Activated CD4-positive, alpha-beta T cell treated with anti-CD3 and anti-CD28 coated beads, Interleukin-2, amount 50 U/mL, for 48 hours (primary cell): ENCODE data around the gene MTHFD1L.
A peak's percentile ranks its signal among the peaks of the same experiment; 100 is the strongest.
"Not testable (repeated sequence)": the region's sequence is repeated elsewhere in the genome, so short reads cannot be mapped to it uniquely, and the experiment has no call there.

Experiments
- DNase-seq, 2 experiments: peaks; one replicate each; pipeline ENCODE4 v3.0.0-alpha.2; 2020

Gene MTHFD1L

DNA sequence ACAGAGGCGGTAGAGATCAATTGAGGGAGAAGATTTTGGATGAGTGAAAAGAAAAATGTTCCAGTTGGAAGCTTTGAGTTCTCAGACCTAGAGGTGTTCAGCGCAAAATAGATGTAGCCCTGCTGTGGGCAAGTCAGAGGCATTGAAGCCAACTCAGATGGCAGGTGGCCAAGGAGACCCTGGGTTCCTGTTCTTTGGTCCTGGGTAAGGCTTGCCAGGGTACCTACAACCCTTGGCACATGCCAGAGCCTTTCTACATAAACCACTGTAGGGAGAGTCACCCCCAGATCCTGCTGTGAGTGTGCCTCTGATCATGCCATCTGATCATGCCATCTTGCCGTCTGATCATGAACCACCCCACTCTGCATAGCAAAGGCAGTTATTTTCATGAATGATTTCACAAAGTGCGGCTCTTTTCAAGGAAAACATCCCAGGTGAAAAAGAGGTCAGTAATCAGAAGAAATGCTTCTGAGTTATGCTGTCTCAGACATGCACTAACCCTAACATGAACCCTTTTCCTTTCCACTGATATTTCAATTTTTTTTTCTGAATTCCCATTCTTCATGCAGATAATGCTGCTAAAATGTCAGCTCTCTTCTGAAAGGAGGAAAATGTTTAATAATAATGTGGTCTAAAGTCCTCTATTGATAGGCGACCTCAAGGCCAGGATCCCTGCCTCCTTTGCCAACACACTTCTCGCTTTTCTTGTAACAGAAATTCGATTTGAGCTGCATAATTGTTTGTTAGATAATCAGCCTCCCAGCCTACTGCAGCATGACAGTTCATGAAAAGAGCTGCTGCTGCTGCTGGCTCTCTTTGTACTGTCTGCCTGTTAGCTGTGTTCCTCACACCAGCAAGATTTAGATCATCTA lies 153.6 kb downstream of the MTHFD1L start:
- no peak for DNase-seq

- no peak for DNase-seq
Measured at GRCh38 chr6:151021896-151022295, 156.4 kb downstream of the MTHFD1L start.

GRCh38 chr6:151022492-151022891 lies 157.0 kb downstream of the MTHFD1L start:
- no peak for DNase-seq

DNA sequence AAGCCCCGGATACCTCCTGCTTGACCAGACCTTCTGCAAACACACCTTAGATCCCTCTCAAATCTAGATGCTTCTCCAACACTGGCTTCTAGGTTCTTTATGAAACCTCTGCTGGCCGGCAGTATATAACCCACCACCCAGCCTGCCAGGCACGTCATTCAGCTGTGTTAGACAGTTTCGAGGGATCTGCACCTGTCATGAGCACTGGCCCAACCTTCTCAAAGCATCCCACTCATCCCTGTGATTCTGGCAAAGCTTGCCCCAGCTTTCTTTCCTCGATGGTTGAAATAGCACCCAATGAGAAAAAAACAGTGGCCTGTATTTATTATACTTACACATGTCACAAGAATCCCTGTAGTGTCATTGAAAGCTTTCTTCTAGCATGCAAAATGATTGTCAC lies 157.8 kb downstream of the MTHFD1L start:
- no peak for DNase-seq

DNA sequence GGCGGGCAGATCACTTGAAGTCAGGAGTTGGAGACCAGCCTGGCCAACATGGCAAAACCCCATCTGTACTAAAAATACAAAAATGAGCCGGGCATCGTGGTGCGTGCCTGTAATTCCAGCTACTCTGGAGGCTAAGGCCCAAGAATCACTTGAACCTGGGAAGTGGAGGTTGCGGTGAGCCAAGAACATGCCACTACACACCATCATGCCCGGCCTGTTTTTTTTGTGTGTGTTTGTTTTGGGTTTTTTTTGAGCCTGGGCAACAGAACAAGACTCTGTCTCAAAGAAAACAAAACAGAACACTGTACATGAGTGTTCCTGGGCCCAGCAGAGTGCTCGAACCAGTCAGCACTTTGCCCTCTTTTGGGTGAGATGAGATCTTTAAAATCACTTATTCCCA lies 159.1 kb downstream of the MTHFD1L start:
- no peak for DNase-seq

DNA sequence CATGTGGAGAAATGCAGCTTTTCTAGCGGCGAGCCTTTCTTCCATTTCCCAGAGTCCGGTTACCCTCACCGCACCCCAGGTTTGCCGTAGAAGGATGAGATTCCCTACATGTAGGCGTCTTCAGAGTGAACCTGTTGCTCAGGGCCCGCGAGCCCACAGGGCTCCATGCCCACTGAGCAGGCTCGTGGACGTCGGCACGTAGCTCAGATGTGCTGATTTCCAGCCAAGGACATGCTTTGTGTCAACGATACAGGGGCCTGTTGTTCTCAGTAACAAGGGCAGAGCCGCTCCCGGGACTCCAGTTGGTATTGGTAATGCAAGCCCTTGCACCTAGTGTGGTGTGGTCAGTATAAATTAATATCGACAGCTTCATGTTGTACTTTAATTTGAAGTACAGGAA lies 159.6 kb downstream of the MTHFD1L start:
- DNase-seq: no peak

DNA sequence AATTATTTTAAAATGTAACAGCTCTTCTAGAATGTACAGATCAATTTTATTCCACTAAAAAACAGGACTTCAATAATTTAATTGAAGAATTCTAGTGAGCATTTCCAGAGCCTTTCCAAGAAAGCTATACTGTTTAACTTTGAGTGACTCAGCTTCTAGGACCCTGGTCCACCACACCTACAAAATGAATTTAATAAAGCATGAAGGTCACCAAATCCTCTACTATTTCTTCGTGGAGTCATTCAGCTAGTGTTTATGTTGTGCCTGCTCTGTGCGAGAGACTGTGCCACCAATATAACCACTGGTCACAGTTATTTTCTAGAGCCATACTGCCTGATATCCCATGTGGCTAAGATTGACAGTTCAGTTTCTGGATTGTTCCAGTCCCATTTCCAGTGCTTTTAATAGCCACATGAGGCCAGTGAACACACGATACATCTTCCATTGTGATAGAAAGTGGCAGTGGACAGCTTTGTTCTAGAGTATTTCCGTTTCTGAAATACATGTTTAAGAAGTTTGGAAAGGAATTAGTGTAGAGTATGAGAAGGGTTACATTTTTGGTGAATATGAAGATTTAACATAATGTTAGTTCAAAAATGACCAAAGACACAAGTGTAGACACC lies 160.7 kb downstream of the MTHFD1L start:
- DNase-seq: no peak

DNA sequence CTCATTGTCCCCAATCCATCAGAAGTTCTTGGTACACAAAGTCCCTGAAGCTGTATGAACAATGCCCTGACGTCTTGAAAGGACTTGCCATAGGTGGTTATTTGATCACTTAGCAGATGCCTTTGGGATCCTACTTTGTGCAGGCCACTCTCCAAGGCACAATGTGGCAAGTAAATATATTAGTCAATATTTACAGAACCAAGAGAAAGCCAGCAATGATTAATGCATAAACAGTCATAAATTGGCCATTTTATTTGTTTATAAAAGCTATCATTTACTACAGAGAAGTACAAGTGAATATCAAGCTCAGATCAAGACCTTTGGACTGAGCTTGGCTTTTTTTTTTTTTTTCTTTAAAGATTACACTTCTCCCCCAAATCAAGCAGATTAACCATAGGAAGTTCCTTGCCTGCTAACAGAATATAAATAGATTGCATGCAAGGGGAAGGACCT lies 161.8 kb downstream of the MTHFD1L start:
- DNase-seq: no peak

DNA sequence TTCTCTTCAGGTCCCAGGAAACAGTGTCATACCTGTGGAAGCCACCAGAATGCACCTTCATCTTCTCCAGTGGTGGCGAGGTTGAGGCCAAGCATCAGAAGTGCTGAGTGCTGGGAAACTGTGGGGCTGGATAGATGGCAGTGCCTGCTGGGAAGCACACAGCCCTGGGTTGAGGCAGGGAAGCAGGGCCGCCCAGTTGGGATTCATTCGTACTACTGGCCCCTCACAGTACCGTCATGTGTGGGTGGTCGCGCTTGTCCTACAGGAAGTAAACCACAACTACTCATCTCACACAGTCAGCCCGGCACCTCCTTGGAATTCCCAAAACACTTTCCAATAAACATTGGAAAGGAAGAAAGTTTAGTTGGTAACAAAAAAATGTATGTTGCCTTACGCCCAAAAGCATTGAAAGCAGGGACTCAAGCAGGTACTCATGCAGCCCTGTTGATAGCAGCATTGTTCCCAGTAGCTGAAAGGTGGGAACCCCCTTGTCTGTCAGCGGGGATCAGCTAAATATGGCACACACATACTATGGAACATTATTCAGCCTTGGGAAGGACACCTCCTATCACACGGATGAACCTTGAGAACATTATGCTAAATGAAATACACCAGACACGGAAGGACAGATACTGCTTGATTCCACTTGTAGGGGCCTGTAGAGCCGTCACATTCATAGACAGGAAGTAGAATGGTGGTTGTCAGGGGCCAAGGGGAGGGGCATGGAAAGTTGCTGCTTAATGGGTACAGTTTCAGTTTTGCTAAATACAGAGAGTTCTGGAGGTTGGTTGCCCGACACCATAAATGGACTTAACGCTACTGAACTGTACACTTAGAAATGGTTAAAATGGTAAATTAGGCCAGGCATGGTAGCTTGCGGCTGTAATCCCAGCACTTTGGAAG lies 162.7 kb downstream of the MTHFD1L start:
- DNase-seq: no peak

GRCh38 chr6:151029970-151030369 lies 164.5 kb downstream of the MTHFD1L start:
- DNase-seq: no peak

GRCh38 chr6:151032034-151032433 lies 166.5 kb downstream of the MTHFD1L start:
- no peak for DNase-seq

- DNase-seq: no peak
Measured at GRCh38 chr6:151034825-151035781, 169.6 kb downstream of the MTHFD1L start.

DNA sequence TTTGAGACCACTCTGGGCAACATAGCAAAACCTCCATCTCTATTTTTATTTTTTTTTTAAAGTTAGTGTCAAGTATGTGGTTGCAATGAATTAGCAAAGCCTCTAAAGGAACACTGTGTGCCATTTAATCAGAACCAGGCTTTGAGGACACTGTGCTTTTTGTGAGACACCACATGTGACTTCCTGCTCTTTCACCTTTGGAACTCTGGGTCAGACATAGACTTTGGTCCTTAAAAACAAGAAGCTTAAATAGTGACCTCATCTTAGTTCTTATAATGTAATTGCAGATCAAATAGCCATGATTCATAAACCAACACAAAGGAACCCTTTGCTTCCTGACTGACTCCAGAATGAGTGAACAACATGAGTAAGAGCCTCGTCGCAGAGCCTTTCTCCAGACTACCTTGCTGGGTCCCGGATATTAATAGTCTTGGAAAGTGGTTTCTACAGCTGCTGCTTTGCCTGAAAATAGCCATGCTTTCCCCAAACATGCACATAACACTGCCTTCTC lies 170.8 kb downstream of the MTHFD1L start:
- not testable (repeated sequence) for DNase-seq

GRCh38 chr6:151036869-151037680 lies 171.6 kb downstream of the MTHFD1L start:
- DNase-seq: peak; percentile 7 to 25

DNA sequence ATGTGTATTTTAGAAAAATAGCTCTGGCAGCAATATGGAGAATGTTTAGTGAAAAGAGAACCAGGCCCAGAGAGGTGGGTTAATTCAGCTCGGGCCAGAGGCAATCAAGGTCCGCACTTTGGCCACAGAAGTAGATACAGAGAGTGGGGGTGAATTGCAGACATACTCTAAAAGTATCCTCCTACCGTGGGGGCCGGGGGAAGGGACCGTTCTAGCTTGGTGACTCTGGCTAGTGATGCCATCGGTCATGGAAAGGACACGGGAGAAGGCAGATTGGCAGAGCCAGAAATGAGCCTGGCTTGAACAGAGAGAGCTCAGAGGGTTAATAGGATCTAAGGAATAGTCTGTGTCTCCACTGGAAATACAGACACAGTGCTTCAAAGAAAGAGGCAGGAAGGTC lies 173.1 kb downstream of the MTHFD1L start:
- no peak for DNase-seq

- DNase-seq: not testable (repeated sequence)
Measured at GRCh38 chr6:151040888-151041521, 175.5 kb downstream of the MTHFD1L start.

DNA sequence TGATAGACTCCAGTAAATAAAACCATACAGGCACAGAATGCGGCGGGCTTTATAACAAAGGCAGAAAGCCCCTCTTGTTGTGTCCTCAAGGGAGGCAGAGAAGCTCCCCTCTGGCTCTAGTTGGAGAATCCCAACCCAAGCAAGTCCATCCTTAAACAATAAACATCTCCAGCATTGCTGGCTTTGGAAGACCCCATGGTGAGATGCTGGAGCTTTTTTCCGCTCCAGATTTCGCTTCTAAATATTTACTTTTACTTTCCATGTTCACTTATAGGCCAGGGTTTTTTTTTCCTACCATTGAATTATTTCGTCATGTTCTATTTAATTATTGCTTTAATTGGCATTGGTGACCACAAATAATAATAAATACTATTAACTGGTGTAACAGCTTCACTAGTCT lies 176.2 kb downstream of the MTHFD1L start:
- no peak for DNase-seq

DNA sequence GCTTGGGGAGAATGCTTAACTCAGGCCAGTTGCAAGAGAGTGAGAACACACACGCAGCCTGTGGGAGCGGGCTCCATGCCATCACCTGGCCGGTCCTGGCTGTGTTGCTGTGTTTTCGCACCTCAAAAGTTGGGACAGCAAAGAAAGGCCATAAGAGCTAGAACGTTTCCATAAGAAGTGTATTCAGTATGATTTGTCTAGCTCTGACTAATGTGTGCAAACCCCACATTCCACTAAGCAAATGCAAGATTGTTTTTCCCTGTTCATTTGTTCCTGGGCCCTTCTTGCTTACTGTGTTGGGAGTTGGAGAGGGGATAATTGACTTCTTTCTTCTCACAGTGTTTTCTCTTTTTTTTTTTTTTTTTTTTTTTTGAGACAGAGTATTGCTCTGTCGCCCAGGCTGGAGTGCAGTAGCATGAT lies 177.4 kb downstream of the MTHFD1L start:
- not testable (repeated sequence) for DNase-seq

DNA sequence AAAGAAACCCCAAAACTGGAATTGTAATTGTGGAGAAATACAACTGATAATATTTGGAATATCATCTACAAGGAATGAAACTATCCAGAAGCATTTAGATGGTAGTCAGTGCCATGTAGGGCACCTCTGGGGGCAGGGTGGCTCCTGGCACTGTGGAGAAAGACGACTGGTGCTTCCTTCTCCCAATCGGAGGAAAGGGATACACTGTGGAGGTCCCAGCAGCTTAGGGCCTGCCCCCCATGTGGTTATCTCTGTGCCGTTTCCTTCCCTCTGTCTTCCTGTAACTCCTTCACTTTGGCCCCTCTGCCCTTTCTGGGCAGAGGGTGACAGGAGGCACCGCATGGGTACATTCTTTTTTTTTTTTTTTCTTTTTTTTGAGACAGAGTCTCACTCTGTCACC lies 178.4 kb downstream of the MTHFD1L start:
- DNase-seq: no peak
